ENCODE results near the gene CSF3. TPM values are rescaled to one million over a fixed set of nuclear protein-coding genes. Genes with fewer than 3 reads are reported as not detected.

The CSF3 gene
- total RNA-seq, 1 experiment from 2014 or later, result not detected

GRCh38 chr17:39972271-39972670 is 43.0 kb upstream of the CSF3 start:
- H4K8ac ChIP-seq (replicated peaks; ENCODE audit: insufficient read length, low read depth, low read length), result no peak overlapping the region
- Mint-ChIP-seq H3K27ac (no peak overlapping the region), H3K4me3 (no peak overlapping the region), H3K27me3 (ENCODE audit: low read depth) (peaks cover 42% of the 10 kb centered on the region), H3K4me1 (0 out of 4 replicates have a peak, but pooled peaks cover 0 to 3% of the 10 kb centered on the region in 2 experiments), H3K36me3 (ENCODE audit: insufficient read depth in 1 of 3, low read depth in 3 of 3) (no peaks in the 10 kb centered on the region), H3K9me3 (no peaks in the 10 kb centered on the region; a peak in 1 of 5 replicates)
- no peak overlapping the region for H4K5ac ChIP-seq (ENCODE audit: insufficient read length, low read depth, low read length)
- no peak overlapping the region for H2BK15ac ChIP-seq (ENCODE audit: low read depth, low read length)
- H3K4ac ChIP-seq (ENCODE audit: low read depth, low read length), result no peak overlapping the region
- H3K9ac ChIP-seq (ENCODE audit: extremely low read depth, insufficient read length, low read length), result no peak overlapping the region
- no peak overlapping the region for H3K23ac ChIP-seq (ENCODE audit: insufficient read length, low read depth, low read length)
- no peaks in the 10 kb centered on the region; the same call in 1 of the 2 replicates for H3K27me3 ChIP-seq (ENCODE audit: insufficient read depth, low read length)
- H3K18ac ChIP-seq (ENCODE audit: insufficient read length, low read depth, low read length), result no peak overlapping the region
- no peak for TF ChIP-seq CTCF (conservative IDR thresholded peaks at IDR 0.05)
- no peak overlapping the region for H2BK12ac ChIP-seq (ENCODE audit: insufficient read length, low read depth, low read length)
- no peak overlapping the region for H3K4me2 ChIP-seq (ENCODE audit: insufficient read depth, insufficient read length, low read length)
- H3T11ph ChIP-seq (ENCODE audit: low read length), result no peak overlapping the region
- no peaks in the 10 kb centered on the region for H3K9me3 ChIP-seq (ENCODE audit: control insufficient read depth, low read depth, low read length)
- H3K79me2 ChIP-seq (ENCODE audit: insufficient read depth, low read length), result no peaks in the 10 kb centered on the region
- H2BK5ac ChIP-seq (ENCODE audit: insufficient read length, low read length), result no peak overlapping the region
- H3K27ac ChIP-seq (ENCODE audit: insufficient read length, low read depth, low read length), result no peak overlapping the region
- H4K20me1 ChIP-seq (ENCODE audit: control insufficient read depth, insufficient read depth, insufficient read length), result no peaks in the 10 kb centered on the region
- no peaks in the 10 kb centered on the region; the same call in none of the 2 replicates for H3K4me1 ChIP-seq (ENCODE audit: insufficient read depth, low read length)
- DNase-seq, result no peak
- H3K79me1 ChIP-seq (ENCODE audit: insufficient read depth, low read depth, low read length, poor library complexity, severe bottlenecking), result no peaks in the 10 kb centered on the region
- no peak overlapping the region for H2BK20ac ChIP-seq (ENCODE audit: low read depth, low read length, poor library complexity, severe bottlenecking)
- no CpG with 5 or more reads among the region's 3 CpGs for WGBS (ENCODE audit: extremely low coverage, insufficient read length, low lambda C conversion rate)
- no peak overlapping the region for H2AFZ ChIP-seq (ENCODE audit: low read length)
- H2BK120ac ChIP-seq (ENCODE audit: low read depth, low read length, poor library complexity, severe bottlenecking), result no peak overlapping the region
- no peak overlapping the region for H3K56ac ChIP-seq (ENCODE audit: insufficient read length, low read depth, low read length)
- H4K91ac ChIP-seq (ENCODE audit: insufficient read length, low read depth, low read length), result no peak overlapping the region
- no peaks in the 10 kb centered on the region for H3K23me2 ChIP-seq (ENCODE audit: insufficient read length, low read depth, low read length, poor library complexity, severe bottlenecking)
- H3K14ac ChIP-seq (ENCODE audit: insufficient read depth, low read length), result no peak overlapping the region
- no peak overlapping the region for H2AK5ac ChIP-seq (ENCODE audit: insufficient read length, low read length)

All from H9 (cell line).